GM21360 (cell line): ENCODE measurements around the gene KRTCAP3.
"Not testable (repeated sequence)": the region's sequence is repeated elsewhere in the genome, so short reads cannot be mapped to it uniquely, and the experiment has no call there.

ENCODE experiments used
- ATAC-seq: cut with Tn5 transposase; IDR thresholded peaks from one replicate; pipeline ENCODE4 v1.9.1; 2021; ENCODE audit warnings: mild to moderate bottlenecking, moderate library complexity; ENCODE audit not compliant: unreplicated experiment

The KRTCAP3 gene, protein sequence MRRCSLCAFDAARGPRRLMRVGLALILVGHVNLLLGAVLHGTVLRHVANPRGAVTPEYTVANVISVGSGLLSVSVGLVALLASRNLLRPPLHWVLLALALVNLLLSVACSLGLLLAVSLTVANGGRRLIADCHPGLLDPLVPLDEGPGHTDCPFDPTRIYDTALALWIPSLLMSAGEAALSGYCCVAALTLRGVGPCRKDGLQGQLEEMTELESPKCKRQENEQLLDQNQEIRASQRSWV

DNA sequence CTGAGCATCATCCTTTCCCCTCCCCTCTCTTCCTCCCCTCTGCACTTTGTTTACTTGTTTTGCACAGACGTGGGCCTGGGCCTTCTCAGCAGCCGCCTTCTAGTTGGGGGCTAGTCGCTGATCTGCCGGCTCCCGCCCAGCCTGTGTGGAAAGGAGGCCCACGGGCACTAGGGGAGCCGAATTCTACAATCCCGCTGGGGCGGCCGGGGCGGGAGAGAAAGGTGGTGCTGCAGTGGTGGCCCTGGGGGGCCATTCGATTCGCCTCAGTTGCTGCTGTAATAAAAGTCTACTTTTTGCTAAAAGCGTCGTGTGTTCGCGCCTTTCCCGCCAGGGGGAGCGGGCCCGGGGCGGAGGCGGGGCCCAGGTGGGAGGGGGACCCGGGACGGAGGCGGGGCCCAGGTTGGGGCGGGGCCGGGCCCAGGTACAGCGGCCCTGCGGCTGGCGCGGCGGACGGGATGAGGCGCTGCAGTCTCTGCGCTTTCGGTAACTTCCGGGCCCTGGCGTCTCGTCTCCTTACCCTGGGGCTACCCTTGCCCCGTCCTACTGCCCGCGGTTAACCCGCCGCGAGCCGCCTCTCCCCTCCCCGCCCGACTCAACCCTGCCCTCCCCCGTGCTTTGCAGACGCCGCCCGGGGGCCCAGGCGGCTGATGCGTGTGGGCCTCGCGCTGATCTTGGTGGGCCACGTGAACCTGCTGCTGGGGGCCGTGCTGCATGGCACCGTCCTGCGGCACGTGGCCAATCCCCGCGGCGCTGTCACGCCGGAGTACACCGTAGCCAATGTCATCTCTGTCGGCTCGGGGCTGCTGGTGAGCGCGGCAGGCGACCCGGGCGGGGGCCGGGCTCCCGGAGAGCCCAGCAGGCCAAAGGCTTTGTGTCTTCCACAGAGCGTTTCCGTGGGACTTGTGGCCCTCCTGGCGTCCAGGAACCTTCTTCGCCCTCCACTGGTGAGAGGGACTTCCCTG is at the start of gene KRTCAP3:
TSS of gene KRTCAP3 (plus strand) at position 424 of the 962 bp plus-strand sequence. CDS start at position 456, 32 bp downstream.
- ATAC-seq = no peak

DNA sequence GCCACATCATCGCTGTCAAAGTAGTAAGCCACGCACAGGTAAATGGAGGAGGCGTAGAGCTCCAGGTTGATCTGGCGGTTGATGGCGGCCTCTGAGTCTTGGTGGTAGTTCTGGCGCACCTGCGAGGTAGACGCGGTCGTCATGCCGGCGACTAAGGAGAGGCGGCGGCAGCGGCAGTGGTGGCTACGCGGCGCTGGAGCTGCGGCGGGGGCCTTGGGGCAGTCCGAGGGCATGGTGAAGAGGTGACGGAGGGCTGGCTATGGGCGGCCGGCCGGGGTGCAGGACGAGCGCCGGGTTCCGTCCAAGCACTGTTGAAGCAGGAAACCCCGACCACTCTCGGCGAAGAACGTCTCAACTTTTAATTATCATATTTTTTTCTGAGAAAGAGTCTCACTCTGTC is 49.0 kb upstream of the KRTCAP3 start:
- no peak for ATAC-seq

DNA sequence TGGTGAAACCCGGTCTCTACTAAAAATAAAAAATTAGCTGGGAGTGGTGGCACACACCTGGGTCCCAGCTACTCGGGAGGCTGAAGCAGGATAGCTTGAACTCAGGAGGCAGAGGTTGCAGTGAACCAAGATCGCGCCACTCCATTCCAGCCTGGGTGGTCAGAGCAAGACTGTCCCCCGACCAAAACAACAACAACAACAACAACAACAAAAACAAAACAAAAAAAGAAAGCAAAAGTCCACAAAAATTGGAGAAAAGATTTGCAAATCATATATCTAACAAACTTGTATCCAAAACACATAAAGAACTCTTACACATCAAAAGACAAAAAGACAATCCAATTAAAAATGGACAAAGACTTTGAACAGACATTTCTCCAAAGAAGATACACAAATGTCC is 43.2 kb upstream of the KRTCAP3 start:
- ATAC-seq = no peak

DNA sequence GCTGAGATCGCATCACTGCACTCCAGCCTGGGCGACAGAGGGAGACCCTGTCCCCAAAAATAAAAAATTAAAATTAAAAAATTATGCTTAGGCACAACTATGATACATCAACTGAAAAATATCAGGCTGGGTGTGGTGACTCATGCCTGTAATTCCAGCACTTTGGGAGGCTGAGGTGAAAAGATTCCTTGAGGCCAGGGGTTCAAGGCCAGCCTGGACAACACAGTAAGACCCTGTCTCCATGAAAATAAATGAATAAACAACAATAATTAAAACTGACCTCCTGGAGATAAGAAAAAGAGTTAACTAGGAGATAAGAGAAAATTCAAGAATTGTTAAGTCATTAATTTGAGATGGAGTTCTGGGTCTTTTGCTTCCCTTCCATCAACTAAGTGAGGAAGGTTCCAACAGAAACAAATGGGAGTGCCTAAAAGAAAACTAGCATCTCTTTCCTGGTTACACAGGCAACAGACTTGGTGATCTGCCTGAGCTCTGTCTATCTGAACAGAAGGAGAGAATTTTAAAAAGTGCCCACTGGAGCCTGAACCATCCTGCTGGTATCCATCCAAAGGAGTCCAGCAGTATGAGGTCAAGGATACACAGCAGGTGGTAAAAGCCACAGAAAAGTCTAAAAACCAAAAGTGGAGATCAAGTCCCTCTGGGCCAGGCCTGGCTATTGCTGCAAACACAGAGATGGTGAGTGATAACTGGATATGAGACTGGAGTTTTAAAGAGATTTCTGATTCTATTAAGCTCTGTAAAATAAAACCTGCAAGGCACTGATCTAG is 41.6 kb upstream of the KRTCAP3 start:
- ATAC-seq = no peak

DNA sequence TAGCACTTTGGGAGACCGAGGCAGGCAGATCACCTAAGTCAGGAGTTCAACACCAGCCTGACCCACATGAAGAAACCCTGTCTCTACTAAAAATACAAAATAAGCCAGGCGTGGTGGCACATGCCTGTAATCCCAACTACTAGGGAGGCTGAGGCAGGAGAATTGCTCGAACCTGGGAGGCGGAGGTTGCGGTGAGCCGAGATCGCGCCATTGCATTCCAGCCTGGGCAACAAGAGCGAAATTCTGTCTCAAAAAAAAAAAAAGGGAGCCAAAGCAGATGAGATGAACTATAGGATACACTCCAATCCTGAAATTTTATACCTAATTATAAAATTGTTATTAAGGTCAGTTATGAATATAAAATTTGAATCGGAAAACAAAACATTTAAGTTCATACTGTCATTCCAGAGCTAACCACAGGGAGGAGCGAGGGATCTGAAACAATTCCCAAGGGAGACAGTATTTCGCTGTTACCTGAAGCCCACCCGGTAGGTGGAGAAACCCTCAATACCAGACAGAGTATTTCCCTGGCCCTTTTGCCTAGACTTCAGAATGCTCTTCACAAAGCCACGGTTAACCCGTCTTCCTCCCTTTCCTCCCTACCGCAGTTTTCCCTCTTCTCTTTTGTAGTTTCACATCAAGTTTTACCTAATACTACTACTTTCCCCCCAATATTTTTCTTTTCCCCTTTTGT is 34.2 kb upstream of the KRTCAP3 start:
- ATAC-seq = no peak

DNA sequence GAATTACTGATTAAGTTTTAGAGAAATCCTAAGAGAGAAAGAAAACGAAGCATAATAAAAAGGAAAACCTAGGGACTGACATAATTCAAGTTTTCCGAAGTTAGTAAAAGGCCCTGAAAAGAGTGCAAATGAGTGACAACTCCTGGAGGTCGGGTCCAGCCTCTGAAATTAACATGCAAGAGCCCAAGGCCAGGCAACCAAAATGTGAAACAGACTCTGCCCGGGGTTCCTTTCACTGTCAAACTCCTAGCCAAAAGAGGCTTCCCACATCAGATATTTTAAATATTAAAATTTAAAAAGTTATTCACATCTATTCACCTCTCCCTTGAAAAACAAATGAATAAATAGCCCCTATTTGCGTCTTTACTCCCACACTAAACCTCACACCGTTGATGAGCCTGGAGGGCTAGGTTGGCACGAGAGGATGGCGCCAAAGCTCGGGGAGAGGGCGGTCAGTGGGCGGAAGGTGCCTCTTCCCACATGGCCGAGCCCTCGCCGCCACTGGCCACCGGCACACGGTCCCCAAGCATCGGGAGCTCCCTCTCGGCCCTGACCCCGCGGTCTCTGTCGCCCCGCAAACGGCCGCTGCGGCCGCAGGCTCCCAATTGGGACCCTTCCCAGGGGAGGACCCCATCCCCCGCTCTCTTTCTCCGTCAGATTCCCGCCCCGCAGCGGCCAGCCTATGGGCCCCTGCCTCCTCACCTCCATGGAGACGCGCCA is 33.4 kb upstream of the KRTCAP3 start:
- ATAC-seq = peak; percentile 23

DNA sequence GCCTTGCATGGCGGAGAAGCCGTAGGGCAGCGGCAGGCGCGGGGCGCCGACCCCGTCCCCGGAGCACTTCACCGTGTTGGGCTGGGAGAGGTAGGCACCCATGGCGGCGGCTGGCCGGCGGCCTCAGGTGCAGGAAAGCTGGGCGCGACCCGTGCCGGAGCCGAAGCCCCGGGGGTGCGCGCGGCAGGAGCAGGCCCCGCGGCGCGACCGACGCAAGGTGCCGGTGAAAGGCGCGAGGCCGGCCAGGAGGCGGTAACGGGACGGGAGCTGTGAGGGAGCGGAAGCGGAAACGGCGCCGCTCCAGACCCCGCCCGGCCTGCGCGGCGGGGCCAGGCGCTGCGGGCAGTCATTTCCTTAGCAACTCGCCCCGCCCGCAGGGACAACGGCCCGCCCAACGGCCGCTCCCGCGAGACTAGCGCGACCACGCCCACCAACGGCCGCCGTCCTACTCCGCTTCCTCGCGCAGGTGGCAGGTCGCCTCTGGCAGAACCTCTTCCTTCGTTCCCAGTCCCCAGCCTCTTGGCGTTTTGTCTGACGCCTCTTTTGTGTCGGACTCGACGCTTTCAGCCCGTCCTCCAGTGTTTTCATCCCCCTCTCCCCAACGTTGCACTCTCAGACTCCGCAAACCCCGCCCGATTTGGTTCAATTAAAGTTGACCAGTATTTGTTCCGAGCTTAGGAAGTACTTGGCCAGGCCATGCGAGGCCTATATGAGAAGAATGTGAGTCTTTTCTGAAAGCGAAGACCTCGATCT is 32.7 kb upstream of the KRTCAP3 start, which contains the start of gene PPM1G:
TSS of gene PPM1G (minus strand) at position 271 of the 753 bp plus-strand sequence. CDS start at position 102, 169 bp downstream.
- peak; percentile 90 for ATAC-seq

DNA sequence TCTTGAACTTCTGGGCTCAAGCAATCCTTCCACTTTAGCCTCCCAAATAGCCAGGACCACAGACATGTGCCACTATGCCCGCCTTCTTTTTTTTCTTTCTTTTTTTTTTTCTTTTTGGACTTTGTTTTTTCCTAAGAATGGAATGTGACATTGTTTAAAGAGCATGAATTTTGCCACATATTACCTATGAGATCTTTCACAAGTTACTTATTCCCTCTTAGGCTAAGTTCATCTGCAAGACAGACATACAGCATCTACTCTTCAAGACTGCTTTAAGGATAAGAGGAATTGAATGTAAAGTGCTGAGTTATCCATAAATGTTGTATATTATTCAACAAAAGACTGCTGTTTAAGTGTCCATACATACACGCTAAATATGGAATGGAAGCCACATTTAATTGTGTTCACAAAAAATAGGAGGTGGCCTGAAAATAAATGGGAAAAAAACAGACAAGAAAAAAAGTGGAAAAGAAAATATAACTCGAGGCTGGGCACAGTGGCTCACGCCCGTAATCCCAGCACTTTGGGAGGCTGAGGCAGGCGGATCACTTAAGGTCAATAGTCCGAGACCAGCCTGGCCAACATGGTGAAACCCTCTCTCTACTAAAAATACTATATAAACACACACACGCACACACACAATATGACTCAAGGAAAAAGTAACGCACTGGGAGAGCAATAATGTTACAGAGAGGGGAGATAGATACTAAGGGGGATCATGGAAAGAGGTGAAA is 29.6 kb upstream of the KRTCAP3 start:
- ATAC-seq = no peak

DNA sequence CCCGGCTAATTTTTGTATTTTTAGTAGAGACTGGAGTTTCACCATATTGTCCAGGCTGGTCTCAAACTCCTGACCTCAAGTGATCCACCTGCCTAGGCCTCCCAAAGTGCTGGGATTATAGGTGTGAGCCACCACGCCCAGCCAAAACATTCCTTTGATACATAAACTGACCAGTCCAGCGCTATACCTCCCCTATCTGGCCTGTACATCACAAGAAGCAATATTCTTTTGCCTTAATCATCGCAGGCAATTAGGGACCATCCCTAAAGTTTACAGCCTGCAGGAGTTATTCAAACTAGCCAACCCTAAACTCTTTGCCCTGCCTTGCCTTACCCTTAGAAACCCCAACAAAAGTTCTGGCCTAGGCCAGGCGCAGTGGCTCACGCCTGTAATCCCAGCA is 26.0 kb upstream of the KRTCAP3 start:
- ATAC-seq = no peak

DNA sequence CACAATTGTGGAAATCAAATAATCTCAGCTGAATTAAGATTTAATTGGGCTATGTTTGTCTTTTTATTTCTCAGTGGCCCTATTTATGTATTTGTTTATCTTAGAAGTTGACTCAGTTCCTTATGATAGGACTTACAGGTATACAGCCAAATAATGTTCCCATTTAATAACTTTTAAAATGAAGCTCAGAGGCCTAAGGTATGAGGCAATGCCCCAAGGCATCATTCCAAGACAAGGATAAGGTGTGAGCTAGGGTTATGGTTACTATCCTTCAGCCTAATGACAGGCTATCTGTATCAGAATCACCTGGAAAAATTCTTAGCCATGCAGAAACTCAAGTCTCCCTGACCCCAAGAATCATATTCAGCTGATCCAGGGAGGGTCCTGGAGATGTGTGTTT is 21.2 kb upstream of the KRTCAP3 start:
- ATAC-seq = no peak

DNA sequence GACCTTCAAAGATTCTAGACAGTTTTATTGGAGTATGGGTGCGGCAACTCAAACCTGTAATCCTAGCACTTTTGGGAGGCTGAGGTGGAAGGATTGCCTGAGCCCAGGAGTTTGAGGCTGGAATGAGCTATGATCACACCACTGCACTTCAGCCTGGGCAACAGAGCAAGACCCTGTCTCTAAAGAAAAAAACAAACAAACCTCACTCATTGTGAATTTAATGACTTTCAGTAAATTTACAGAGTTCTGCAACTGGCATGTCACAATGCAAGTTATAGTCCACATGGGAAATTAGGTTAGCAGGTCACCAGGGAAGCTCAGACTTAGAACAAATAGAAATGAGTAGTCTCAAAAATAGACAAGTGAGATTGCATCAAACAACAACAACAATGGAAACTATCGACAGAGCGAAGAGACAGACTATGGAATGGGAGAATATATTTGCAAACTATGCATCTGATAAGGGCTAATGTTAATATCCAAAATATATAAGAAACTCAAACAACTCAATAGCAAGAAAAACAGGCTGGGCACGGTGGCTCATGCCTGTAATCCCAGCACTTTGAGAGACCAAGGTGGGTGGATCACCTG is 20.4 kb upstream of the KRTCAP3 start:
- ATAC-seq = no peak

DNA sequence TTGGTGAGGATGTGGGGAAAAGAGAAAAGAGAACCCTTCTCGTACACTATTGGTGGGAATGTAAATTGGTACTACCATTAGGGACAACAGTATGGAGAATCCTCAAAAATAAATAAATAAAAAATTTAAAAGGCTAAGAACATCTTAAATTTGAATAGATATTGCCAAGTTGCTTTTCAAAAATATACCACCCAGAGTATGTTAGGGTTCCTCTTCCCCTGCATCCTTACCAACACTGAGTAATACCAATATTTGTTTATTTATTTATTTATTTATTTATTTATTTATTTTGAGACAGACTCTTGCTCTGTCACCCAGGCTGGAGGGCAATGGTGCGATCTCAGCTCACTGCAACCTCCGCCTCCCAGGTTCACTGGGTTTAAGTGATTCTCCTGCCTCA is 19.2 kb upstream of the KRTCAP3 start:
- ATAC-seq = no peak

DNA sequence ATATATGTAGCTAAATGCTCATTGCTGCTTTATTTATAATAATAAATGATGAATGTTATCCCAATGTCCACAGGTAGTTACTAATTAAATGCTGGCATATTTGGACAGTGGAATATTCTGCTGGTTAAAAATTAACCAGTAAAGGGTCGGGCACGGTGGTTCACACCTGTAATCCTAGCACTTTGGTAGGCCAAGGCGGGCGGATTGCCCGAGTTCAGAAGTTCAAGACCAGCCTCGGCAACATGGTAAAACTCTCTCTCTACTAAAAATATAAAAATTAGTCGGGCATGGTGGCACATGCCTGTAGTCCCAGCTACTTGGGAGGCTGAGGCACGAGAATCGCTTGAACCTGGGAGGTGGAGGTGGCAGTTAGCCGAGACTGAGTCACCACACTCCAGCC is 17.1 kb upstream of the KRTCAP3 start:
- ATAC-seq = not testable (repeated sequence)

DNA sequence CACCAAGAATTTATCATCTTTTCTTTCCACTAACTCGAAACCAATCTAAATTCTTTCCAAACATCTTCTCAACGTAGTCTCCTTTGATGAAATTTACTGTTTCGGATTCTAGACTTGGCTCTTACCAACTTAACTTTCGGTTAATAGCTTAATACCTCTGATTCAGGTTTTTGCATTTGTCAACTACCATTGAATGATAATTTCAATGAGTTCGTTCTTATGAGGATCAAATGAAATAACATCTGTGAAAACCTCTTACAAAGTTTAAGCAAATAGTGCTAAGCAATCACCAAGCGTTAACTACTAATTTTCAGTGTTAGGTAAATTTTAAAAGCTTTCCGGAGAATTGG is 14.3 kb upstream of the KRTCAP3 start:
- ATAC-seq = no peak

DNA sequence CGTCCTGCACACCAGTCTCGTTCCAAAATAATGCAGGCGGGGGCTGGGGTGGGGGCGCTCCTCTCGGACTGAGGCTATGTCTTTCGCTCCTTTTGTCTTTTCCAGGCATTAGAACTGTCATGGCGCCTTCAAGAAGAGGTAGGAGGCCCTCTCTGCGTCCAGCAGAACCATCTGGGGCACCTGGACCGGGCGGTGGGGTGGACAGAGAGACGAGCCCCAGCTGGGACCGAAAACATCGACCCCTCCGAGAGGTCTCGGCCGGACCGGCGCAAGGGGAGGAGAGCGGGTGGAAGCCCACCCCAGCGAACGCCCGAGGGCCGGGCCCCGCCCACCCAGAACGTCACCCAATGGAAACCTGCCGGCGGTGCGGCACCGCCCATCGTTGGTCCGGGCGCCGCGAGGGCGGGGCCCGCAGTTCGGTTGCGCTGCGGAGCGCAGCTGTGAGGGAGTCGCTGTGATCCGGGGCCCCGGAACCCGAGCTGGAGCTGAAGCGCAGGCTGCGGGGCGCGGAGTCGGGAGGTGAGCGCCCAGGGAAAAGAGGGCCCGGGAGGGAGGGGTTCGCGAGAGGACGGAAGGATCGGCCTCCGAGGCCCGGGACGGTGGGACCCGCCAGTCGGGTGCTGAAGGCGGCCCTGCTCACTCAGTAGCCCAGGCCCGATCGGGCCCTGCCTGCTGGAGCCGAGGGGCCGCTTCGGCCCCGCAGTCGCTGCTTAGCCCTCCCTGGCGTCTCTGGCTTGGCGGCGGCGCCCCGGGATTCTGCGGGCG is 13.8 kb upstream of the KRTCAP3 start, which contains the start of gene NRBP1:
TSS of gene NRBP1 (plus strand) at position 419 of the 765 bp plus-strand sequence. CDS start 4,643 bp downstream, outside the sequence.
- peak; percentile 90 for ATAC-seq

DNA sequence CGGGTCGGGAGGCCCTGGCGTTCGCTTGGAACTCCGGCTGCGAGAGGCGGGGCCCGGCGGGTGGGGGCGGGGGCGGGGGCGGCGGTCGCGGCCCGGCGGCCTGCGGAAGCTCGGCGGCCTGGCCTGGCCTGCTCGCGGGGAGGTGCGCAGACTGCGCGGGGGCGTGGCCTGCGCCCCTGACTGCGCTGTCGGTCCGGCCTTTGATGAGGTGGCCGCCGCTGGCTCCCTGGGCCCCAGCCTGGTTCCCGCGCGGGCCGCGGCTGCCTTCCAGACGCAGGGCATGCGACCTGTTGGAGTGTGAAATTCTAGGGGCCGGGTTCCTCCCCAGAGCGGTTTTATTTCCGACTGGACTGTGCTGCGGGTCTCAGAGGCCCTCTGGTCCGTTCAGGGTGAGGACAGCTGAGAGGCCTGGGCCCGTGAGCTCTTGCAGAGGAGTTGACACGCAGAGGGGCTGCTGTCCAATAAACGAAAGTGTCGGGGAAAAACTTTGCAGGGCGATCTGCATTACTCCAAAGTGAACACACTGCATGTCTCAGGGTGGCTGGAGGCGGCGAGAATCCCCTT is 13.1 kb upstream of the KRTCAP3 start:
- peak; percentile 61 for ATAC-seq

DNA sequence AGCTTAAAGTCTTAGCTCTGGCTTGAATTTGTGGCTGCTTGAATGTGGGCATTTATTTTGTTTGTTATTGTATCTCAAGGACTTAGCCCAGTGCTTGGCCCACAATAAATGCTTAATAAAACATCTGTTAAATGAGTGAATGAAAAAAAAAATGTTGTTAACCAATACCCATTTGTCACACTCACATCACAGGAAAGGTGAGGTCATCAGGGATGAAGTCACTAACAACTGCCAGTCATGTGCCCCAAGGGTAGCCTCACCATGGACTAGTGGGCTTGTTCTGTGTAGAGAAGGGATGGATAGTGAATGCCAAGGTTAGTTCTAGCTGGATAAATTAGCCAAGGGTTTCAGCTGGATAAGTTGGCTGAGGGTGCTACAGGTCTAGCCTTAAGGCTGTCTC is 10.8 kb upstream of the KRTCAP3 start:
- no peak for ATAC-seq
